A673 (cell line): ENCODE results near the gene SETD3.

ENCODE experiments used
- EZH2 ChIP-seq: fragments of 200-600 bp; sonication (generic); IDR thresholded peaks from 2 replicates; pipeline ENCODE4 v1.6.1; 2017; ENCODE audit warnings: borderline replicate concordance, low read depth, mild to moderate bottlenecking, mixed read lengths, antibody characterized with exemption, low read length; ENCODE audit not compliant: poor library complexity, severe bottlenecking
- TF ChIP-seq, protein P1 (sequence below): fragments of 300-800, 200-600 bp; sonication (generic); conservative IDR thresholded peaks from 2 replicates; pipeline ENCODE4 v1.5.1; 2017; ENCODE audit warnings: low read depth, mild to moderate bottlenecking, antibody characterized with exemption, low read length, moderate library complexity, mixed read lengths

DNA sequence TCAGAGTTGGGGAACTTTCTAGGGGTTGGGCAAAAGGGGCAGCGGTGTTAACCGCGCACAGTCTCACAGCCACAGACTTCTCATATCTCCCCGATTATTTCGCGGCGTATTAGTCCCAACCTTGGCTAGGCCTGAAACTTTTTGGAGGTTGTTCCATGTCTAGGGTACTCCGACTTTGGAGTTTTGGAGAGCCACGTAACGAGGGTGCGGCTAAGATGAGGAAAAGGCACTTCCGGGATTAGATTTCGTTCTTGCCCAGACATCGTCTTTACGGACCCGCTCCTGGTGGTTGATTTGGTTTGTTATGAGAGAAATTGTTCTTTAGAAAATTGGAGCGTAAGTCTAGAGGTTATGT is 1.1 kb upstream of the SETD3 start:
- no peak for TF ChIP-seq EZH2
- TF ChIP-seq, protein P1, sequence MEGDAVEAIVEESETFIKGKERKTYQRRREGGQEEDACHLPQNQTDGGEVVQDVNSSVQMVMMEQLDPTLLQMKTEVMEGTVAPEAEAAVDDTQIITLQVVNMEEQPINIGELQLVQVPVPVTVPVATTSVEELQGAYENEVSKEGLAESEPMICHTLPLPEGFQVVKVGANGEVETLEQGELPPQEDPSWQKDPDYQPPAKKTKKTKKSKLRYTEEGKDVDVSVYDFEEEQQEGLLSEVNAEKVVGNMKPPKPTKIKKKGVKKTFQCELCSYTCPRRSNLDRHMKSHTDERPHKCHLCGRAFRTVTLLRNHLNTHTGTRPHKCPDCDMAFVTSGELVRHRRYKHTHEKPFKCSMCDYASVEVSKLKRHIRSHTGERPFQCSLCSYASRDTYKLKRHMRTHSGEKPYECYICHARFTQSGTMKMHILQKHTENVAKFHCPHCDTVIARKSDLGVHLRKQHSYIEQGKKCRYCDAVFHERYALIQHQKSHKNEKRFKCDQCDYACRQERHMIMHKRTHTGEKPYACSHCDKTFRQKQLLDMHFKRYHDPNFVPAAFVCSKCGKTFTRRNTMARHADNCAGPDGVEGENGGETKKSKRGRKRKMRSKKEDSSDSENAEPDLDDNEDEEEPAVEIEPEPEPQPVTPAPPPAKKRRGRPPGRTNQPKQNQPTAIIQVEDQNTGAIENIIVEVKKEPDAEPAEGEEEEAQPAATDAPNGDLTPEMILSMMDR, result no peak
